Measurements from ENCODE around the gene NTMT1. TPM values are rescaled to one million over a fixed set of nuclear protein-coding genes. Genes with fewer than 3 reads are reported as not detected.

The NTMT1 gene
- total and polyA plus RNA-seq, 2 experiments from 2014 or later = 20.8 to 81.4 TPM

DNA sequence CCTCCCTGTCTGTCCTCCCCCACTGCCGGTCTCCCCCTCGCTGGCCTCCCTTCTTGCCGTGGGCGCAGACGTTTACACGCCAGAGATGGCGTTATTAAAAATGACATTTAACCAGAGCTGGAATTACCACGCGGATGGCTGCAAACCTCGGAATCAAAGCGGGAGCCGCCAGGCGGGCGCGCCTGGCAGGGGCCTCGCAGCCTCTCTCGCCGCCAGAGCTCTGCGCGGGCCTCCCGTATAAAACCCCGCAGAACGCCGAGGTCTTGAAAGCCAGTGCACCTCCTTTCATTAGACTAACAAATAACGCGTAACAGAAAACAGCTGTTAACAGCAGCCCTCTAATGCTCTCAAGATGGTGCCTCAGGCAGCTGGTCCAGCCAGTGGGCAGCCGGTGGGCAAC lies 49.7 kb downstream of the NTMT1 start:
- Histone ChIP-seq H3K27ac (peak overlapping the region; percentile 82), H3K27me3 (no peaks in the 10 kb centered on the region)
- WGBS (ENCODE audit: low lambda C conversion rate, missing lambda C conversion rate) = 53% methylated on average over 27 of the region's 27 CpGs

DNA sequence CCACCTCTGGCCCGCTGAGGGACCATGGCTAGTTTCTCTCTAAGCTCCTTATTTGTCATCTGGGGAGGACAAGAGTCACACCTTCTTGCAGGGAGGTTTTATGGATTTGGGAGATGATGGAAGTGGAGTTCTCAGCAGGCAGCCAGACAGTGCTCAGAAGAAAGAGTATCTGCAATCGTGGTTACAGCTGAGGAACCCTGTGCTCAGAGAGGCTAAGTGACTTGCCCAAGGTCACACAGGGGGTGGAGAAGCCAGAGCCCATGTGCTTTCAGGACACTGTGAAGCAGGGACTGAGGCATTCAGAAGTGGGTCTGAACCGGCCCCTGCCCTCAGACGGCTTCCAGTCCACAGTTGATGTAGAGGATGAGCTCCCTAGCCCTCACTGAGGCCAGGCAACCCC lies 50.3 kb downstream of the NTMT1 start:
- peaks cover 5% of the 10 kb centered on the region for H3K79me2 ChIP-seq
- DNase-seq (ENCODE audit: low spot score) = no peak
- H3K36me3 ChIP-seq (replicated peaks; ENCODE audit: insufficient read depth, low read depth) = no peaks in the 10 kb centered on the region
- peak overlapping the region; percentile 82 for H3K27ac ChIP-seq
- H3K9me2 ChIP-seq (replicated peaks; ENCODE audit: insufficient read depth) = no peaks in the 10 kb centered on the region
- WGBS (ENCODE audit: low lambda C conversion rate, missing lambda C conversion rate) = 85% methylated on average over 4 of the region's 4 CpGs
- no peaks in the 10 kb centered on the region for H3K27me3 ChIP-seq
- TF ChIP-seq CTCF (IDR thresholded peaks at IDR 0.05; ENCODE audit: poor library complexity) (no peak), EZH2phosphoT487 (IDR thresholded peaks at IDR 0.05; ENCODE audit: low read depth, severe bottlenecking, unreplicated experiment) (no peak), EZH2 (IDR thresholded peaks at IDR 0.05; ENCODE audit: borderline replicate concordance) (no peak)
- H4K20me1 ChIP-seq (ENCODE audit: insufficient read depth, poor library complexity, severe bottlenecking) = no peaks in the 10 kb centered on the region
- peak overlapping the region; percentile 44 for H3K4me2 ChIP-seq
- no peaks in the 10 kb centered on the region for H3K9me3 ChIP-seq (ENCODE audit: low read depth)
- H3K4me1 ChIP-seq (ENCODE audit: insufficient read depth) = peaks cover 24% of the 10 kb centered on the region
- H2AFZ ChIP-seq = no peak overlapping the region
- no peak overlapping the region for H3K4me3 ChIP-seq

More for the DNA sequence above, 49.7 kb downstream of the NTMT1 start:
- Histone ChIP-seq H4K20me1 (ENCODE audit: insufficient read depth, poor library complexity, severe bottlenecking) (no peaks in the 10 kb centered on the region), H3K9me3 (ENCODE audit: low read depth) (no peaks in the 10 kb centered on the region), H3K4me2 (peak overlapping the region; percentile 59), H3K4me1 (ENCODE audit: insufficient read depth) (peaks cover 24% of the 10 kb centered on the region), H3K9me2 (replicated peaks; ENCODE audit: insufficient read depth) (no peaks in the 10 kb centered on the region), H3K36me3 (replicated peaks; ENCODE audit: insufficient read depth, low read depth) (no peaks in the 10 kb centered on the region), H2AFZ (no peak overlapping the region), H3K4me3 (no peak overlapping the region), H3K79me2 (peaks cover 5% of the 10 kb centered on the region)
- TF ChIP-seq CTCF (IDR thresholded peaks at IDR 0.05; ENCODE audit: poor library complexity) (no peak), EZH2 (IDR thresholded peaks at IDR 0.05; ENCODE audit: borderline replicate concordance) (no peak), EZH2phosphoT487 (IDR thresholded peaks at IDR 0.05; ENCODE audit: low read depth, severe bottlenecking, unreplicated experiment) (no peak)
- DNase-seq (ENCODE audit: low spot score) = peak; percentile 48

GRCh38 chr9:129676975-129677374 lies 51.0 kb downstream of the NTMT1 start:
- 76% methylated on average over 12 of the region's 12 CpGs for WGBS (ENCODE audit: low lambda C conversion rate, missing lambda C conversion rate)
- Histone ChIP-seq H3K4me2 (peak overlapping the region; percentile 0), H3K9me3 (ENCODE audit: low read depth) (no peaks in the 10 kb centered on the region), H3K9me2 (replicated peaks; ENCODE audit: insufficient read depth) (no peaks in the 10 kb centered on the region), H3K36me3 (replicated peaks; ENCODE audit: insufficient read depth, low read depth) (no peaks in the 10 kb centered on the region), H3K79me2 (peaks cover 5% of the 10 kb centered on the region), H3K27me3 (no peaks in the 10 kb centered on the region), H3K4me1 (ENCODE audit: insufficient read depth) (peaks cover 24% of the 10 kb centered on the region), H4K20me1 (ENCODE audit: insufficient read depth, poor library complexity, severe bottlenecking) (no peaks in the 10 kb centered on the region), H3K27ac (peak overlapping the region; percentile 82), H2AFZ (no peak overlapping the region), H3K4me3 (no peak overlapping the region)
- no peak for DNase-seq (ENCODE audit: low spot score)
- TF ChIP-seq EZH2 (IDR thresholded peaks at IDR 0.05; ENCODE audit: borderline replicate concordance) = no peak
- TF ChIP-seq CTCF (IDR thresholded peaks at IDR 0.05; ENCODE audit: poor library complexity) = no peak
- no peak for TF ChIP-seq EZH2phosphoT487 (IDR thresholded peaks at IDR 0.05; ENCODE audit: low read depth, severe bottlenecking, unreplicated experiment)

DNA sequence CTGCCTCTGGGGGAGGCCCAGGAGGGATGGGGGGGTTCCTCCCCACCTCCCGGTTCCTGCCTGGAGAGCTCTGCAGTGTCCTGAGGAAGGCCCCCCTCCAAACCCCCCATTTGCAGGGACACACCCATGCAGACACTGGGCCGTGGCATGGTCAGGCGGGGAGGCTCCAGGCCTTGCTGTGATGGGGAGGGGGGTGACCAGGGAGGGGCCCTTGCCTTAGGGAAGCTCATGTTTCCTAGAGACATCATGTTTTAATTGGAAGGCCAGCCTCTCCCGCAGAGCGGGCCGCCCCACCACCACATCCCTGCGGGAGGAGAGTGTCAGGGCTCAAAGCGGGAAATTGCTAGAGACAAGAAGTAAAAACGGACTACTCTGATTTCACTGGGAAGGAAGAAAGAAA lies 51.5 kb downstream of the NTMT1 start:
- peaks cover 5% of the 10 kb centered on the region for H3K79me2 ChIP-seq
- no peak for TF ChIP-seq EZH2phosphoT487 (IDR thresholded peaks at IDR 0.05; ENCODE audit: low read depth, severe bottlenecking, unreplicated experiment)
- no peak for TF ChIP-seq CTCF (IDR thresholded peaks at IDR 0.05; ENCODE audit: poor library complexity)
- TF ChIP-seq EZH2 (IDR thresholded peaks at IDR 0.05; ENCODE audit: borderline replicate concordance) = no peak
- peak overlapping the region; percentile 82 for H3K27ac ChIP-seq
- H4K20me1 ChIP-seq (ENCODE audit: insufficient read depth, poor library complexity, severe bottlenecking) = no peaks in the 10 kb centered on the region
- whole genome bisulfite sequencing (ENCODE audit: low lambda C conversion rate, missing lambda C conversion rate) = 76% methylated on average over 6 of the region's 9 CpGs
- peaks cover 24% of the 10 kb centered on the region for H3K4me1 ChIP-seq (ENCODE audit: insufficient read depth)
- no peaks in the 10 kb centered on the region for H3K9me2 ChIP-seq (replicated peaks; ENCODE audit: insufficient read depth)
- H3K4me2 ChIP-seq = peak overlapping the region; percentile 0
- no peaks in the 10 kb centered on the region for H3K36me3 ChIP-seq (replicated peaks; ENCODE audit: insufficient read depth, low read depth)
- DNase-seq (ENCODE audit: low spot score) = no peak
- no peak overlapping the region for H2AFZ ChIP-seq
- no peaks in the 10 kb centered on the region for H3K27me3 ChIP-seq
- H3K9me3 ChIP-seq (ENCODE audit: low read depth) = no peaks in the 10 kb centered on the region
- H3K4me3 ChIP-seq = no peak overlapping the region

All from hepatocyte (in vitro differentiated cells).